SKM-1 treated with dmso at 0.1 percent for 144 hours (cell line): ENCODE measurements around the gene CCNH.

Experiments
- DNase-seq: peaks from one replicate; lab custom pipeline; 2025; ENCODE audit not compliant: unreplicated experiment; lab: John Stamatoyannopoulos, UW

The CCNH gene

GRCh38 chr5:87403899-87404298 lies 8.8 kb downstream of the CCNH start:
- DNase-seq, result no peak

GRCh38 chr5:87403409-87403808 lies 9.3 kb downstream of the CCNH start:
- no peak for DNase-seq

GRCh38 chr5:87401626-87402025 lies 11.1 kb downstream of the CCNH start:
- no peak for DNase-seq

- DNase-seq, result peak; percentile 44
Measured at GRCh38 chr5:87400305-87400899, 12.3 kb downstream of the CCNH start.

- DNase-seq, result peak; percentile 43
Measured at GRCh38 chr5:87399720-87400119, 13.0 kb downstream of the CCNH start.

GRCh38 chr5:87398981-87399614 lies 13.6 kb downstream of the CCNH start:
- DNase-seq, result no peak

- DNase-seq, result no peak
Measured at GRCh38 chr5:87394411-87395165, 18.1 kb downstream of the CCNH start.

- DNase-seq, result no peak
Measured at GRCh38 chr5:87393331-87393730, 19.4 kb downstream of the CCNH start.

- no peak for DNase-seq
Measured at GRCh38 chr5:87392801-87393200, 19.9 kb downstream of the CCNH start.

- no peak for DNase-seq
Measured at GRCh38 chr5:87392170-87392569, 20.6 kb downstream of the CCNH start.

- DNase-seq, result no peak
Measured at GRCh38 chr5:87390576-87391199, 22.0 kb downstream of the CCNH start.

- DNase-seq, result no peak
Measured at GRCh38 chr5:87390075-87390474, 22.7 kb downstream of the CCNH start.

- DNase-seq, result no peak
Measured at GRCh38 chr5:87389296-87390034, 23.3 kb downstream of the CCNH start.

GRCh38 chr5:87388129-87388528 lies 24.6 kb downstream of the CCNH start:
- DNase-seq, result no peak

- DNase-seq, result no peak
Measured at GRCh38 chr5:87385802-87386201, 26.9 kb downstream of the CCNH start.

GRCh38 chr5:87383216-87383615 lies 29.5 kb downstream of the CCNH start:
- no peak for DNase-seq

GRCh38 chr5:87382224-87382623 lies 30.5 kb downstream of the CCNH start:
- DNase-seq, result no peak

GRCh38 chr5:87372705-87373104 lies 40.0 kb downstream of the CCNH start:
- no peak for DNase-seq

- DNase-seq, result no peak
Measured at GRCh38 chr5:87369431-87369830, 43.3 kb downstream of the CCNH start.

GRCh38 chr5:87368601-87369000 lies 44.1 kb downstream of the CCNH start:
- DNase-seq, result no peak

- DNase-seq, result no peak
Measured at GRCh38 chr5:87367243-87367642, 45.5 kb downstream of the CCNH start.
